ENCODE measurements around the gene C2CD5.
"Not testable (repeated sequence)": the region's sequence is repeated elsewhere in the genome, so short reads cannot be mapped to it uniquely, and the experiment has no call there.

C2CD5 gene

GRCh38 chr12:22544038-22544979 lies at the start of gene C2CD5:
Gene C2CD5, minus strand, starts transcription at chr12:22544542. Its CDS starts 392 bp downstream, at chr12:22544150.
- peak; percentile 98 for DNase-seq

GRCh38 chr12:22593864-22594263 lies 49.5 kb upstream of the C2CD5 start:
- DNase-seq: no peak

GRCh38 chr12:22588817-22589216 lies 44.5 kb upstream of the C2CD5 start:
- no peak for DNase-seq

GRCh38 chr12:22578328-22578727 lies 34.0 kb upstream of the C2CD5 start:
- no peak for DNase-seq

DNA sequence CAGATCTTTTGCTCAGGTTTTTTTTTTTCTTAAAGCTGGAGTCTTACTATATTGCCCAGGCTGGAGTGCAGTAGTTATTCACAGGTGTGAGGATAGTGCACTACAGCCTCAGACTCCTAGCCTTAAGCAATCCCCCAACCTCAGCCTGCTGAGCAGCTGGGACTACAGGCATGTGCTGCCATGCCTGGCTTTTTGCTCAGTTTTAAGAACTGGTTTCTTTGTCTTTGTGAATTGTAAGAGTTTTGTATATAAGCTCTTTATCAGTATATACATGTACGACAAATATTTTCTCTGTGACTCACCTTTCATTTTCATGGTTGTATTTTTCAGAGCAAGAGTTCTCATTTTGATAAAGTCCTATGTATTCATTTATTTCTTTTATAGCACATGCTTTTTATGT lies 33.3 kb upstream of the C2CD5 start:
- no peak for DNase-seq

GRCh38 chr12:22576473-22576872 lies 32.1 kb upstream of the C2CD5 start:
- no peak for DNase-seq

DNA sequence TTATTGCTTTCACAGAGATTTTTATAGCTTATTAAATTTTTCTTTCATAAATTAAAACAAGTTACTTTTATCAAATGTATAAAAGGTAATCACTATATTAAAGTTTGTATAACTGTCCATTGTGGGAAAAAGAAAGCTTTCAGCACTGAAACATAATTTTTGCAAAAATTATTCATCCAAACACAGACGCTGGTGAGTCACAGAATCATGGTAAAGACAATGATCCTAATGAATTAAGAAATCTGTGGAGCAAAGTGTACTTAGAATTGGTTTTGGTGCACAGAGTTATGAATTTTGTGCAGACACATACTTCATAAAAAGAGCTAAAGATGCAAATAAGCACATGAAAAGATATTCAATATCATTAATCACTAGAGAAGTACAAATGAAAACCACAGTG lies 31.7 kb upstream of the C2CD5 start:
- DNase-seq: no peak

DNA sequence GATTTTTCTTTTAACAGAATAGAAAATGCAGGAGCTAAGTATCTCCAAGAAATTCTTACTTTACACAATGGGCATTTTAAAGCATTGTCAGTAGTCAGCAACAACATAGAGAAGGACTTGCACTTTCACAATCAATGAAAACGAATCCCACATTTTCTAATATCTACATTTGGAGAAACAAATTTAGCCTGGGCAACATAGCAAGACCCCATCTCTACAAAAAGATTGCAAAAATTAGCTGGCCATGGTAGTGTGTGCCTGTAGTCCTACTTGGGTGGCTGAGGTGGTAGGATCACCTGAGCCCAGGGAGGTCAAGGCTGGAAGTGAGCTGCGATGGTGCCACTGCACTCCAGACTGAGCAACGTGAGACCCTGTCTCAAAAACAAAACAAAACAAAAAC lies 30.6 kb upstream of the C2CD5 start:
- DNase-seq: no peak

DNA sequence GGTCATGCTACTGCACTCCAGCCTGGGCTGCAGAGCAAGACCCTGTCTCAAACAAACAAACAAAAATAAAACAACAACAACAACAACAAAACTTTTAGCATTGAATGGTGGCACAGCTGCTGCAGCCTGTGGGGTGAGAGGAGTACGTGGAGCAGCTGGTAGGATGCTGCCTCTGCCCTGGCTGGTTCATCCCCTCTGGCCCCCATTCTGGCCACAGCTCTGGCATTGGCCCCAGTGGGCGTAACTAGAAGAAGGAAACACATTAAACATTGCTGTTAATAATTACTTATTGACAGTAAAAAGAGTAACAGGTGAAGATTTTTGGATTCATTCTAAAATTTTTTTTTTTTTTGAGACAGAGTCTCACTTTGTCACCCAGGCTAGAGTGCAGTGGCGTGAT lies 28.8 kb upstream of the C2CD5 start:
- DNase-seq: no peak

GRCh38 chr12:22569253-22569652 lies 24.9 kb upstream of the C2CD5 start:
- no peak for DNase-seq

GRCh38 chr12:22562036-22563028 lies 18.0 kb upstream of the C2CD5 start:
- DNase-seq: no peak

DNA sequence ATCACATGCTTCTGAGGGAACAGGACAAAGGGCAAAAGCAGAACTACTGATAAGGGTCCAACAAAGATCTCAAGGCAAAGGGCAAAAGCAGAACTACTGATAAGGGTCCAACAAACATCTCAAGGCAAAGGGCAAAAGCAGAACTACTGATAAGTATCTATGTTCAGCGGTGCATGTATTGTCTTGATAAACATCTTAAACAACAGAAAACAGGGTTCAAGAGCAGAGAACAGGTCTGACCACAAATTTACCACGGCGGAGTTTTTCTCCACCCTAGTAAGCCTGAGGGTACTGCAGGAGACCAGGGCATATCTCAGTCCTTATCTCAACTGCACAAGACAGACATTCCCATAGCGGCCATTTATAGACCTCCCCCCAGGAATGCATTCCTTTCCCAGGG lies 10.4 kb upstream of the C2CD5 start:
- DNase-seq: not testable (repeated sequence)

GRCh38 chr12:22551624-22552023 lies 7.3 kb upstream of the C2CD5 start:
- no peak for DNase-seq

DNA sequence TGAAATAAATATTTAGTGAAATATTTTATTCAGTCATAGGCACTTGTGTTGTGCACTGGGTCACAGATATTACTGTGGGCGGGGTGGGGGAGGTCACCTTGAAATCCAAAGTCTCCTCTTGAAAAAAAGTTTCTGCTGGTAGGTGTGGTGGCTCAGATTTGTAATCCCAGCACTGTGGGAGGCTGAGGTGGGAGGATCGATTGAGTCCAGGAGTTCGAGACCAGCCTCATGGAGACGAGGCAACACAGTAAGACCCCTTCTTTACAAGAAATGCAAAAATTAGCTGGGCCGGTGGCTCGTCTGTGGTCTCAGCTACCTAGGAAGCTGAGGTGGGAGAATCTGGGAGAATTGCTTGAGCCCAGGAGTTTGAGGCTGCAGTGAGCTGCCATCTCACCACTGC lies 913 bp upstream of the C2CD5 start:
- no peak for DNase-seq

DNA sequence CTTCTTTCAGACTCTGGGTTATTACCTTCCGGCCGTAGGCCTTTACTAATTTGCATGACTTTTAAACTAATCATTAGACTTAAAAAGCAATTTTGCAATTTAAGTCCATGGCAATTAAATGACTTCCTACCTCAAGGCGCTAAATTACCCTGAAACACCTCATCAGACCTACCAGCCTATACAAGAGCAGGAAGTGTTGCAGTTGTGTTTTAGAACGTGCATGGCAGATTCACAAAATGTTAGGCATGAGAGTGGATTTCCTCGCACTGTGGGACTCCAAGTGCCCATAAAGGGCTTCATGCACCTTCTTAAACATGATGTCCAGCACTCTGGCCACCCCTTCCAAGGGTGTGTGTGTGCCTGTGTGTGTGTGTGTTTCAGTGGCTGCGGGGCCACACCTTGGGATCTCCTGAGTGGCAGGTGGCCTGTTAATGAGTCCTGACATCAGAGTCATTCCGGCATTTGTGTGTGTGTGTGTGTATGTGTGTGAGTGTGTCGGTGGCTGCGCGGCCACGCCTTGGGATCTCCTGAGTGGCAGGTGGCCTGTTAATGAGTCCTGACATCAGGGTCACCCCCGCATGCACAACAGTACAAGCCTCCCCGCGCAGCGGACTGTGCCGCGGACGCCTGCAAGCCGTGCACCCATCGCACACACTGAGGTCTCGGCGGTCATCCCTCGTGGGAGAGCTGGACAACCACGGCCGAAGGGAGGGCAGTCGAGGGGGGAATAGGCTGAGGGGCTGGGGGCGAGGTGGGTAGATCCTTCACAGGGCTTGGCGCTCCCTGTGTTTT lies 900 bp downstream of the C2CD5 start:
- peak; percentile 59 for DNase-seq

GRCh38 chr12:22541496-22542155 lies 2.7 kb downstream of the C2CD5 start:
- no peak for DNase-seq

DNA sequence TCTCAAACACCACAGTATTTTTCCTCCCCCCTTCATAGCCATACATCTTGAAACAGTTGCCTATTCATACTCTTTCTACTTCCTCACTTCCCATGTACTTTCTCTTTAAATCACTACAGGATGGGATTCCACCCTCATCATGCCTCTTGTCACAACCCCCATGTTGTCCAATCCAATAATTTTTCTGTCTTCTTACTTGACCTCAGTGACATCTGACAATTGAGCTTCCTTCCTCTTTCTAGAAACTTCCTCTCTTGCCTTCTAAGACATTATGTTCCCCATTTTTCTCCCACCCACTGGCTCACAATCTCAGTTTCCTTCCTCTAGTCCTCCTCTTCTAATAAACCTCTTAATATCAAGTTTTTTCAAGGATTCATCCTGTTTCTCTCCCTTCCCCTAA lies 5.3 kb downstream of the C2CD5 start:
- no peak for DNase-seq

DNA sequence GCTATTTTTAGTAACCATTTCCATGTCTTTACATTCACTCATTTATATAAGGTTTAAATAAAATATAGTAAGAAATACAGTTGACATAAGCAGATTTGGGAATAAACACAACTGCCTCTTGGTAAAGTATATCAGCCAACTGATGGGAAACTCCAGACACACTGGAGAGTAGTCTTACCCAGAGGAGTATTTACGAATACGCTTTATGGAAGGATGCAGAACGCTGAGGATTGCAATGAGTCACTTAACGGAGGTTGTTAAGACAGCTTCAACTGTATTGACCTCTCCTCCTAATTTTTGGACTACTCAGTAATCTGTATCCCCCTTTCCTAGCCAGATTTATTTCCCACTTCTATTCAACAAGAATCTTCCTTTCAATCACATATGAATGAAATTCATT lies 6.0 kb downstream of the C2CD5 start:
- no peak for DNase-seq

DNA sequence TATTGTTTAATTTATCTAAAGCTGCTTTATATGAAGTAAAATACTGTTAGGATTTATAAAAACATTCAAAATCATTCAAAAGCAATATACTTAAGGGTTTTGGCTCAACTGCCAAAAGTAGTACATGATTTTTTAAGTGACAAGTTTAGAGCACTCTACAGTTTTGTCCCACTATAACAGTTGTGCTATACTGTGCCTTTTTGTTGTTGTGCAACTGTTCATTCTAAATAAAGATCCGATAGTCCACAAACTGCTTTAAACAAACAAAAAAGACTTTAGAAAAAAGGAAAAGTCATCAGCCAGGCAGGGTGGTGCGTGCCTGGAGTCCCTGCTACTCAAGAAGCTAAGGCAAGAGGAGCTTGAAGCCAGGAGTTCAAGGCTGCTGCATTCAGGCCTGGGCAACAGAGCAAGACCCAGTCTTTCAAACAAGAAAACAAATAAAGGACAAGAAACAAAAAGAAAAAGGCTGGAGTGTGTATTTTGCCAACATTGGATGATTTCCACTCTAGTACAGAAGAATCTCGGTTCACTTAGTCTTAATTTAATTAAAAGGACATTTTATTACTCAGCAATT lies 7.3 kb downstream of the C2CD5 start:
- no peak for DNase-seq

DNA sequence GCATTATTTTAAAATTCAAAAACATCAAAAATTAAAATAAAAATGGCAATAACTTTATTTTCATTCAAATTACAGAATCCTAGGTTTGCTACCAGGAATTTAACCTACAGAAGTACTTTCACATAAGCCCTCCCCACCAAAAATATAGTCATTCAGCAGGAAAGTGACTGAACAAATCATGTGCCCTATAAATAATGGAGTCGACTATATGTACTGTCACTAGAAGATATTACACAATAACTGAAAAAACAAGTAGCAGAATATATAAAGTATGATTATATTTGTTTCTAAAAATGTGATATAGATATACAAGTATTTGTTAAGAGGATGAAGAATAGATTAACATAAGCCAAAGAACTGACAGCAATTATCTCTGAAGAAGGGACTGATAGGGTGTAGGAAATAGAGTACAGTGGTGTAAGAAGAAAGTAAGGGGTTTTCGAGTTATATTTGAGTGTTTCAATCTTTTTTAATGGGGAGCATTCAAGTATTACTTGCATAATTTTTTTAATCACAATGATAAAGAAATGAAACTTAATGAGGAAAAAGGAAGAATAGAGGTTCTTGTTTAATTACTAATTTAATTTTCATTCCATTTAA lies 7.9 kb downstream of the C2CD5 start:
- DNase-seq: no peak

DNA sequence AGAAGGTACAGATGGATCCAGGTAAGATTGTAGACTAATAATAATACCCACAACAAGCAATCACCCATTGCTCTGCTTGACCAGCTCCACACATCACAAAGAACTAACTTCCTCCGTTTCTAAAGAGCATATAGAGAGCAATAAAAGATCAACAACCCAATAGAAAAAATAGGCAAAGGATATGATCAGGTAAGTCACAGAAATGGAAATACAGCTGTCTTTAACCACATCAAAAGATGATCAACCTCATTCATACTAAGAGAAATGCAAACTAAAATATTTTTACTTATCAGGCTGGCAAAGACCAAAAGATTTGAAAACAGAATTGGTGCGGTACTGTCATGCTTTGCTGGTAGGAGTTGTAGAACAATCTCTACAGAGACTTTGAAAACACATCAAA lies 8.9 kb downstream of the C2CD5 start:
- no peak for DNase-seq

Measured in femur (tissue), 1 donor.